Osteoblast (primary cell): ENCODE data around the gene PROX1. TPM values are rescaled to one million over a fixed set of nuclear protein-coding genes. Genes with fewer than 3 reads are reported as not detected.

ENCODE experiments used
- DNase-seq: peaks from one replicate; pipeline ENCODE4 v3.0.0; 2011; ENCODE audit warnings: low spot score, mixed read lengths; ENCODE audit not compliant: insufficient read length; ENCODE audit errors: missing footprints
- H2AFZ ChIP-seq: 2 replicates; pipeline ENCODE4 v1.6.0; 2011; ENCODE audit warnings: mild to moderate bottlenecking, low read length
- H3K27ac ChIP-seq: 2 replicates; pipeline ENCODE4 v1.5.1; 2011; ENCODE audit warnings: mild to moderate bottlenecking, low read depth, low read length, moderate library complexity
- H3K27me3 ChIP-seq: 2 replicates; pipeline ENCODE4 v1.6.0; 2012; ENCODE audit warnings: mild to moderate bottlenecking, control low read depth, inconsistent platforms, low read length, moderate library complexity; ENCODE audit not compliant: insufficient read depth
- H3K36me3 ChIP-seq: 2 replicates; pipeline ENCODE4 v1.5.1; 2011; ENCODE audit warnings: mild to moderate bottlenecking, low read length, control low read depth, moderate library complexity; ENCODE audit not compliant: insufficient read depth
- H3K4me1 ChIP-seq: 2 replicates; pipeline ENCODE4 v1.5.1; 2011; ENCODE audit warnings: mild to moderate bottlenecking, low read length, control low read depth, moderate library complexity; ENCODE audit not compliant: insufficient read depth
- H3K4me2 ChIP-seq: 2 replicates; pipeline ENCODE4 v1.6.0; 2011; ENCODE audit warnings: mild to moderate bottlenecking, low read length; ENCODE audit not compliant: insufficient read depth
- H3K4me3 ChIP-seq: fragments of 200-600 bp; sonication (generic); 3 replicates; pipeline ENCODE4 v1.5.1; 2012; ENCODE audit warnings: mild to moderate bottlenecking, low read length, inconsistent platforms; ENCODE audit not compliant: insufficient read depth
- H3K79me2 ChIP-seq: 2 replicates; pipeline ENCODE4 v1.6.0; 2012; ENCODE audit warnings: mild to moderate bottlenecking, low read length, control low read depth, inconsistent platforms; ENCODE audit not compliant: insufficient read depth
- H3K9me3 ChIP-seq: 2 replicates; pipeline ENCODE4 v1.5.1; 2011; ENCODE audit warnings: low read depth, low read length, control low read depth
- H4K20me1 ChIP-seq: 2 replicates; pipeline ENCODE4 v1.6.0; 2012; ENCODE audit warnings: mild to moderate bottlenecking, low read length, control low read depth; ENCODE audit not compliant: insufficient read depth
- CTCF ChIP-seq: IDR thresholded peaks from 2 replicates; pipeline ENCODE4 v1.5.1; 2011; ENCODE audit warnings: mild to moderate bottlenecking, low read depth, low read length, moderate library complexity; ENCODE audit errors: extremely low read depth
- total RNA-seq: library from RNA; depleted of rRNA; stranded (reverse); fragments of >200 nt; gene quantifications from 2 replicates; pipeline ENCODE4 v1.2.3, GENCODE V29; 2012

PROX1 gene
- total RNA-seq, 1 donor = under 0.01 TPM

DNA sequence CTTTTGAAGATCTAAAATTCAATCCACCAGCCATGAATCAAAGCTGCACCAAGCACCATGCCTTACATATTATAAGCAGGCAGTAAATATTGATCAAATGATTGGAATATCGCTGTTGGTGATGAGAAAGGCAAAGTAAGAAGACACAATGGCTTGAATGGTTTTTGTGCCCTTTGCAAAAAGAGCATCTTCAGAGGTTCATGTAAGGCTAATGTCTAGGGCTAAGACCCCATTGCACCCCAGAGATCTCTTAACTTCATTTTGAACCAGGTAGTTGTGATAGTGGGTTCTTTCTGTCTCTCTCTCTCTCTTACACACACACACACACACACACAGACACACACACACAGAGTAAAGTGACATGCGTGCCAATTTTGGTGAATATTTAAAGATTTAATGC is 12.0 kb downstream of the PROX1 start:
- no peaks in the 10 kb centered on the region for H3K36me3 ChIP-seq
- no peak overlapping the region for H3K27ac ChIP-seq
- H3K4me1 ChIP-seq = no peaks in the 10 kb centered on the region
- H2AFZ ChIP-seq = no peak overlapping the region
- H3K9me3 ChIP-seq = no peaks in the 10 kb centered on the region
- no peak for TF ChIP-seq CTCF
- H4K20me1 ChIP-seq = no peaks in the 10 kb centered on the region
- H3K4me2 ChIP-seq = no peak overlapping the region
- DNase-seq = no peak
- no peaks in the 10 kb centered on the region for H3K27me3 ChIP-seq
- H3K79me2 ChIP-seq = no peaks in the 10 kb centered on the region
- H3K4me3 ChIP-seq = no peak overlapping the region

DNA sequence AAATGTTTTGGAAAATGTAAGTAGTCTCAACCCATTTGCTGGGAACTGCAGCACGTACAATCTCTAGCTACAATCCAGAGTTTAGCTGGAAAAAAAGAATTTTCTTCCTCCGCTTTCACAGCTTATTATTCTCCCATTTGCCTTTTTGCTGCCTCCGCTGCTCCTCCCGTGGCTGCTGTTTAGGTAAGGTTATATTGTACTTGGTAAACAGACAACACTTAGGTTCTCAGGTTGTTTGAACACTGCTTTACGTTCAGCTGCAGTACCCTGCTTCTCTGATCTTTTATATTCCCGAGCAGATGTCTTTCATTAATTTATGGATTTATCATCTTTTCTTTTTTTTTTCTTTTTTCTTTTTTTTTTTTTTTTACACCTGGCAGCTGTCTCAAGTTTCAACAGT is 14.3 kb downstream of the PROX1 start:
- no peak overlapping the region for H3K27ac ChIP-seq
- no peak overlapping the region for H3K4me3 ChIP-seq
- H3K4me1 ChIP-seq = no peaks in the 10 kb centered on the region
- no peaks in the 10 kb centered on the region for H3K79me2 ChIP-seq
- no peak overlapping the region for H3K4me2 ChIP-seq
- no peaks in the 10 kb centered on the region for H3K36me3 ChIP-seq
- H3K27me3 ChIP-seq = no peaks in the 10 kb centered on the region
- no peaks in the 10 kb centered on the region for H3K9me3 ChIP-seq
- no peak overlapping the region for H2AFZ ChIP-seq
- no peak for DNase-seq
- no peak for TF ChIP-seq CTCF
- H4K20me1 ChIP-seq = no peaks in the 10 kb centered on the region

GRCh38 chr1:214002472-214002871 is 14.7 kb downstream of the PROX1 start:
- Histone ChIP-seq H3K4me1 (no peaks in the 10 kb centered on the region), H3K79me2 (no peaks in the 10 kb centered on the region), H2AFZ (no peak overlapping the region), H3K36me3 (no peaks in the 10 kb centered on the region), H3K27ac (no peak overlapping the region), H3K27me3 (no peaks in the 10 kb centered on the region), H3K9me3 (no peaks in the 10 kb centered on the region), H4K20me1 (no peaks in the 10 kb centered on the region), H3K4me2 (no peak overlapping the region), H3K4me3 (no peak overlapping the region)
- peak; percentile 63 for DNase-seq
- no peak for TF ChIP-seq CTCF

DNA sequence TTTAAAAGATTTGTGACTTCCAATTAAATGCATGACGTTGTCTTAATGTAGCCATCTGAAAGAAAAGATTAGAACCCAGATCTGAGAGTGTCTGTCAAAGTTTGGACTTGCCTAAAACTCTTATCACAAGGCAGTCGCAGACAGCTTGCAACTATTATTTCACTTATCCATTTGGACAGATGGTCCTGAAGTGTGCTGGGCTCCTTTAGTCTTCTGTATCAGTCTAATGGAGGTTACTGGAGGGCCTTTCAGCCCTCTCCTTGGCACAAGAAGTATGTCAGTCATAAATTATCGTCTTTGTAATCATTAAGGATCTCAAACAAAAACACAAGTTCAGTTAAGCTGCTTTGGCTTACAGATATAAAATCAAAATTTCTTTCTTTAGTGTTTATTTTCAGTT is 15.5 kb downstream of the PROX1 start:
- Histone ChIP-seq H2AFZ (no peak overlapping the region), H4K20me1 (no peaks in the 10 kb centered on the region), H3K4me2 (no peak overlapping the region), H3K4me3 (no peak overlapping the region), H3K79me2 (no peaks in the 10 kb centered on the region), H3K4me1 (no peaks in the 10 kb centered on the region), H3K27ac (no peak overlapping the region), H3K36me3 (no peaks in the 10 kb centered on the region), H3K27me3 (no peaks in the 10 kb centered on the region), H3K9me3 (no peaks in the 10 kb centered on the region)
- TF ChIP-seq CTCF = no peak
- DNase-seq = no peak
